H1 (cell line): Measurements from ENCODE around the gene CLEC2D. TPM values are rescaled to one million over a fixed set of nuclear protein-coding genes. Genes with fewer than 3 reads are reported as not detected.

Experiments used
- CTCF ChIA-PET: fragments of 300-600 bp; sonication (Branson Sonifier 250); formaldehyde crosslinking; loops from one replicate; lab custom pipeline; 2021; ENCODE audit not compliant: partially characterized antibody; lab: Charles Lee
- POLR2A ChIA-PET: fragments of 300-600 bp; sonication (Branson Sonifier 250); formaldehyde crosslinking; loops from one replicate; lab custom pipeline; 2021; ENCODE audit warnings: inconsistent platforms; ENCODE audit not compliant: partially characterized antibody; lab: Charles Lee
- DNase-seq, 2 experiments: peaks; one replicate each; pipeline versions ENCODE4 v3.0.0 to v3.0.0-alpha.2; 2010 to 2022; ENCODE audit warnings: low spot score in 2 of 2, low read depth in 1 of 2, mixed read lengths in 1 of 2
- FAIRE-seq: peaks from 2 replicates; lab custom pipeline; 2011; peaks lifted over from hg19 to GRCh38; lab: Jason Lieb, UNC
- H2AFZ ChIP-seq: 2 replicates; pipeline ENCODE4 v1.8.1; 2012; ENCODE audit warnings: low read length, inconsistent platforms
- H2AK5ac ChIP-seq: 2 replicates; pipeline ENCODE4 v1.6.1; 2013; ENCODE audit warnings: low read depth, low read length
- H2BK120ac ChIP-seq: replicated peaks from 2 replicates; pipeline ENCODE3; 2013; ENCODE audit warnings: low read depth, low read length, inconsistent platforms
- H2BK12ac ChIP-seq: 2 replicates; pipeline ENCODE4 v1.6.1; 2013; ENCODE audit warnings: low read depth, low read length
- H2BK15ac ChIP-seq: 2 replicates; pipeline ENCODE4 v1.6.1; 2013; ENCODE audit warnings: low read length
- H2BK20ac ChIP-seq: 2 replicates; pipeline ENCODE4 v1.6.1; 2013; ENCODE audit warnings: low read length
- H2BK5ac ChIP-seq: 2 replicates; pipeline ENCODE4 v1.6.1; 2013; ENCODE audit warnings: low read depth, low read length
- H3K14ac ChIP-seq: 2 replicates; pipeline ENCODE4 v1.6.1; 2013; ENCODE audit warnings: inconsistent platforms; ENCODE audit not compliant: insufficient read length
- H3K18ac ChIP-seq: 2 replicates; pipeline ENCODE4 v1.6.1; 2013; ENCODE audit warnings: low read length; ENCODE audit errors: extremely low read depth
- H3K23ac ChIP-seq: 2 replicates; pipeline ENCODE4 v1.6.1; 2013; ENCODE audit warnings: inconsistent platforms; ENCODE audit not compliant: insufficient read length
- H3K23me2 ChIP-seq: 2 replicates; pipeline ENCODE4 v1.6.1; 2013; ENCODE audit warnings: low read depth, low read length
- H3K27ac ChIP-seq: 2 replicates; pipeline ENCODE4 v1.6.1; 2011; ENCODE audit warnings: low read depth, low read length, inconsistent platforms
- H3K27me3 ChIP-seq, 4 experiments: replicated peaks in 1 of 4; 1 replicate in 1 of 4; 2 replicates in 3 of 4; pipeline versions ENCODE4 v1.6.1 to v1.8.1; 2011 to 2013; ENCODE audit warnings: low read length in 3 of 4, mild to moderate bottlenecking in 3 of 4, inconsistent platforms in 2 of 4, mixed read lengths in 2 of 4, moderate library complexity in 1 of 4; ENCODE audit not compliant: control insufficient read depth in 3 of 4, insufficient read depth in 3 of 4; ENCODE audit errors: extremely low read depth in 1 of 4
- H3K36me3 ChIP-seq, 4 experiments: 2 replicates each; pipeline versions ENCODE4 v1.6.1 to v1.8.1; 2011 to 2013; ENCODE audit warnings: mild to moderate bottlenecking in 4 of 4, low read length in 3 of 4, moderate library complexity in 2 of 4, control low read depth in 1 of 4, inconsistent platforms in 1 of 4; ENCODE audit not compliant: insufficient read depth in 4 of 4, control insufficient read depth in 2 of 4
- H3K4ac ChIP-seq: replicated peaks from 2 replicates; pipeline ENCODE3; 2013; ENCODE audit warnings: low read length, low read depth, mixed read lengths, inconsistent platforms; ENCODE audit not compliant: insufficient read length
- H3K4me1 ChIP-seq, 4 experiments: replicated peaks in 1 of 4; 1 replicate in 1 of 4; 2 replicates in 3 of 4; pipeline versions ENCODE4 v1.6.1 to v1.8.1; 2011 to 2013; ENCODE audit warnings: low read length in 3 of 4, inconsistent platforms in 2 of 4, mixed read lengths in 1 of 4; ENCODE audit not compliant: insufficient read depth in 4 of 4, control insufficient read depth in 3 of 4
- H3K4me2 ChIP-seq, 2 experiments: 2 replicates each; pipeline versions ENCODE4 v1.6.1 to v1.8.1; 2011 to 2013; ENCODE audit warnings: low read depth in 2 of 2, low read length in 2 of 2, control low read depth in 1 of 2, inconsistent platforms in 1 of 2, mild to moderate bottlenecking in 1 of 2; ENCODE audit not compliant: insufficient read depth in 1 of 2
- H3K4me3 ChIP-seq, 4 experiments: fragments of 200-600, 300-600 bp in 1 of 4; sonication (generic), shearing (Covaris generic), sonication (Bioruptor Twin) in 1 of 4; 2 replicates each; pipeline versions ENCODE4 v1.5.1 to v1.8.1; 2011 to 2016; ENCODE audit warnings: low read length in 4 of 4, low read depth in 3 of 4, control low read depth in 2 of 4, inconsistent platforms in 2 of 4, mild to moderate bottlenecking in 2 of 4, mixed read lengths in 1 of 4, moderate library complexity in 1 of 4; ENCODE audit not compliant: insufficient read depth in 2 of 4; ENCODE audit errors: extremely low read depth in 1 of 4
- H3K56ac ChIP-seq: replicated peaks from 2 replicates; pipeline ENCODE3; 2013; ENCODE audit warnings: low read depth, mild to moderate bottlenecking, mixed read lengths, low read length, inconsistent platforms; ENCODE audit not compliant: insufficient read length
- H3K79me1 ChIP-seq: 2 replicates; pipeline ENCODE4 v1.6.1; 2013; ENCODE audit warnings: low read depth, low read length, control low read depth
- H3K79me2 ChIP-seq, 2 experiments: 2 replicates each; pipeline versions ENCODE4 v1.6.1 to v1.8.1; 2012 to 2013; ENCODE audit warnings: low read length in 2 of 2, mild to moderate bottlenecking in 2 of 2, inconsistent platforms in 1 of 2; ENCODE audit not compliant: insufficient read depth in 2 of 2, control insufficient read depth in 1 of 2
- H3K9ac ChIP-seq, 4 experiments: replicated peaks in 1 of 4; 1 replicate in 1 of 4; 2 replicates in 3 of 4; pipeline versions ENCODE4 v1.6.1 to v1.8.1; 2011 to 2013; ENCODE audit warnings: low read depth in 3 of 4, low read length in 3 of 4, control low read depth in 2 of 4, mild to moderate bottlenecking in 2 of 4, moderate library complexity in 2 of 4, inconsistent platforms in 1 of 4; ENCODE audit errors: extremely low read depth in 1 of 4
- H3K9me3 ChIP-seq, 2 experiments: 2 replicates each; pipeline versions ENCODE4 v1.6.1 to v1.8.1; 2012 to 2013; ENCODE audit warnings: mild to moderate bottlenecking in 2 of 2, moderate library complexity in 2 of 2, control low read depth in 1 of 2, inconsistent platforms in 1 of 2, low read depth in 1 of 2, low read length in 1 of 2, mixed read lengths in 1 of 2; ENCODE audit not compliant: insufficient read depth in 2 of 2
- H4K20me1 ChIP-seq, 2 experiments: replicated peaks in 1 of 2; 2 replicates each; pipeline versions ENCODE3 to v1.8.1; 2011 to 2013; ENCODE audit warnings: inconsistent platforms in 2 of 2, low read length in 2 of 2, mild to moderate bottlenecking in 1 of 2; ENCODE audit not compliant: insufficient read depth in 2 of 2, control insufficient read depth in 1 of 2
- H4K5ac ChIP-seq: 2 replicates; pipeline ENCODE4 v1.6.1; 2013; ENCODE audit warnings: low read length, low read depth, mixed read lengths, inconsistent platforms; ENCODE audit not compliant: insufficient read length
- H4K8ac ChIP-seq: 2 replicates; pipeline ENCODE4 v1.8.0; 2013; ENCODE audit warnings: mild to moderate bottlenecking, moderate library complexity, low read length, inconsistent platforms; ENCODE audit not compliant: insufficient read depth; ENCODE audit errors: extremely low read depth
- H4K91ac ChIP-seq: replicated peaks from 2 replicates; pipeline ENCODE3; 2013; ENCODE audit warnings: low read length, mixed read lengths, inconsistent platforms; ENCODE audit not compliant: insufficient read length
- CEBPB ChIP-seq: IDR thresholded peaks from 2 replicates; pipeline ENCODE4 v1.6.1; 2012; ENCODE audit warnings: low read depth, low read length
- RXRA ChIP-seq: IDR thresholded peaks from 2 replicates; pipeline ENCODE4 v1.6.1; 2011; ENCODE audit warnings: low read depth, mild to moderate bottlenecking, low read length, moderate library complexity; ENCODE audit not compliant: insufficient read depth
- WGBS, 2 experiments: shearing (Covaris generic) in 1 of 2; methylation state at CpG; one replicate each; pipeline versions ENCODE4 v1.1.6 to v1.1.7; 2013 to 2015; ENCODE audit warnings: low lambda C conversion rate in 2 of 2, mixed read lengths in 2 of 2, inconsistent platforms in 1 of 2, low coverage in 1 of 2, missing lambda C conversion rate in 1 of 2; ENCODE audit not compliant: insufficient replicate concordance in 2 of 2, insufficient coverage in 1 of 2, insufficient read length in 1 of 2; ENCODE audit errors: extremely low coverage in 1 of 2, missing lambda C conversion rate in 1 of 2; 5-methylcytosine and 5-hydroxymethylcytosine counted together
- polyA plus RNA-seq, 7 experiments: library from polyadenylated mRNA; depleted of rRNA in 3 of 7; stranded (reverse) in 5 of 7; unstranded in 2 of 7; fragments of >200 nt in 5 of 7; fragments of 200-250 nt in 2 of 7; gene quantifications; 1 replicate in 5 of 7; 2 replicates in 1 of 7; 4 replicates in 1 of 7; pipeline versions ENCODE4 v1.2.1 to v1.2.3, GENCODE V29; 2011 to 2013; ENCODE audit warnings: missing spikeins in 2 of 7, mixed read lengths in 2 of 7
- total RNA-seq: library from RNA; stranded (reverse); fragmentation: NEBNext Ultra II Directional; extraction: Animal tissue kit (Norgen Biotek cat#: 25700); gene quantifications from 2 replicates; pipeline ENCODE4 v1.2.1, GENCODE V29; 2021

The CLEC2D gene
- total and polyA plus RNA-seq, 2 of the 8 experiments (the other 6 are each of a cell fraction or from before 2014, with no cell fraction given): 4.2 to 6.2 TPM

- FAIRE-seq (no peak), DNase-seq (no peak)
- no peak overlapping the region for H2AFZ ChIP-seq
- H3K79me2 ChIP-seq: no peaks in the 10 kb centered on the region
- H3K4me1 ChIP-seq: no peaks in the 10 kb centered on the region
- no peak overlapping the region for H4K8ac ChIP-seq
- H3K56ac ChIP-seq: no peak overlapping the region
- H3K27ac ChIP-seq: no peak overlapping the region
- CTCF ChIA-PET: interaction anchor here (0.7 to 3.6 kb wide), 4 partner anchors 14 to 166 kb away, joined by 3 to 16 read pairs (median 3); no protein-coding TSS in a partner anchor
- H3K4me3 ChIP-seq: no peak overlapping the region
- H4K20me1 ChIP-seq: no peaks in the 10 kb centered on the region
- H3K9ac ChIP-seq: no peak overlapping the region
- H2BK20ac ChIP-seq: no peak overlapping the region
- no peak overlapping the region for H3K4ac ChIP-seq
- no peak overlapping the region for H3K18ac ChIP-seq
- no peak overlapping the region for H3K23ac ChIP-seq
- no peaks in the 10 kb centered on the region for H3K27me3 ChIP-seq
- H3K14ac ChIP-seq: no peak overlapping the region
- POLR2A ChIA-PET: no interaction called here
- H3K9me3 ChIP-seq: no peaks in the 10 kb centered on the region
- H3K23me2 ChIP-seq: no peaks in the 10 kb centered on the region
- no peak overlapping the region for H3K4me2 ChIP-seq
- H2AK5ac ChIP-seq: no peak overlapping the region
- H3K79me1 ChIP-seq: no peaks in the 10 kb centered on the region
- no peak overlapping the region for H4K5ac ChIP-seq
- H2BK12ac ChIP-seq: no peak overlapping the region
- no peak overlapping the region for H2BK5ac ChIP-seq
- no peaks in the 10 kb centered on the region for H3K36me3 ChIP-seq
- no peak overlapping the region for H4K91ac ChIP-seq
- H2BK120ac ChIP-seq: no peak overlapping the region
- TF ChIP-seq RXRA: no peak
- TF ChIP-seq CEBPB: peak; percentile 95
- no peak overlapping the region for H2BK15ac ChIP-seq
- WGBS, 2 experiments: 90% methylated on average over 5 of the region's 5 CpGs; no CpG with 5 or more reads in 1 of the 2 experiments
Measured at GRCh38 chr12:9721394-9722092, 52.0 kb downstream of the CLEC2D start.
